G401.6 (cell line): ENCODE data around the gene ITPR3.

Source experiments
- FAIRE-seq: peaks from 2 replicates; lab custom pipeline; 2012; peaks lifted over from hg19 to GRCh38; lab: Jason Lieb, UNC

The ITPR3 gene

DNA sequence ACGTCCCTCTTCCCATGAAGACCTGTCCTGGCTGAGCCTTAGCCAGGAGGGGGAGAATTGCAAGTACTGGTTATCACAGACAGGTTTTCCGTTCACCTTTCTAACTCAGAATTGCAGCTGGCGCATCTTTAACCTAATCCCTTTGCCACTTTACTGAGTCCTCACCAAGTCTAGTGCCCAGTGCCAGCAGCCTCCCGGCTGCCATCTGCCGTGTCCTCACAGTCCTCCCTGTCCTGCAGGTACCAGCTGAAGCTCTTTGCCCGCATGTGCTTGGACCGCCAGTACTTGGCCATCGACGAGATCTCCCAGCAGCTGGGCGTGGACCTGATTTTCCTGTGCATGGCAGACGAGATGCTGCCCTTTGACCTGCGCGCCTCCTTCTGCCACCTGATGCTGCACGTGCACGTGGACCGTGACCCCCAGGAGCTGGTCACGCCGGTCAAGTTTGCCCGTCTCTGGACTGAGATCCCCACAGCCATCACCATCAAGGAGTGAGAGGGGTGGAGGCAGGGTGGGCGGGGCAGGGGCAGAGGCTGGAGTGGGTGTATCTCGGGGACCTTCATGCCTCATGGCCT is 49.1 kb downstream of the ITPR3 start:
- no peak for FAIRE-seq

DNA sequence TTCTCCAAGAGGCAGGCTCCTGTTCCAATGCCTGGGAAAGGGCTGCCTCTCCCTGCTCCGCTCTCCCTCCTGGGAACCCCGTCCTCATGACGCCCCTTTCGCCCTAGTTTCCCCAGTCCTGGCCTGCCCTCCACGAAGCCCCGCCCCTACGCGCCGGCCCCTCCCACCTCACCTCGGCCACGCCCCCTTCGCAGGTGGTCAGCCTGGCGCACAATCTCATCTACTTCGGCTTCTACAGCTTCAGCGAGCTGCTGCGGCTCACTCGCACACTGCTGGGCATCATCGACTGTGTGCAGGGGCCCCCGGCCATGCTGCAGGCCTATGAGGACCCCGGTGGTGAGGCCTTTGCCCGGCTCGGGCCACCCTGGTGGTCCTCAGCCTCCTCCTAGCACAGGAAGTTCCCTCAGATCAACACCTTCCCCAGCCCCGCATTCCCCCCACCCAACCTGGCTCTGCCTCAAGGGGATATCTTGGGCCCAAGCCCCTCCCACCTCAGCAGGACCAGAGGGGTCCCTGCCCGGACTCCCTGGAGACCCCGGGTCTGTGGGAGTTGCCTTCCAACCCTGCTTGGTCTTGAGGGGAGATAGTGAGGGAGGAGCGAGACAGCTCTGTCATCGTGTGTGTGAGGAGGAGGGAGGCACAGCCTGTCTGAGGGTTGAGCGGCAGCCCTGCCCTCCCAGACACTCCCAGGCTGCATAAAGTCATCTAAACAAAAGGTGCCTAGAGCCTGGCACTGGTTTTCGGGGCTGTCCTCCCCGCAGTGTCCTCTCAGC is 50.0 kb downstream of the ITPR3 start:
- no peak for FAIRE-seq

DNA sequence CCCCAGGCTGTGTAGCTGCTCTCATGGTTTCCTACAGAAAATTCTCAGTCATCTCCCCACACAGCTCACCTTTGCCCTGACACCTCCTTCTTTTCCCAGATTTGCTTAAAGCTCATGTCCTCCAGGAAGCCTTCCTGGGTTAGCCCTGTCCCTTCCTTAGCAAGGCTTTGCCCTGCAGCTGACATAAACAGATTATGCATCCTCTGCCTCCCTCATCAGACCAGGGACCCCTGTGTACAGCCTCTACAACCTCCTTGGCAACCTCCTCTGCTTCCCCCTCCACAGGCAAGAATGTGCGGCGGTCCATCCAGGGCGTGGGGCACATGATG is 50.6 kb downstream of the ITPR3 start:
- no peak for FAIRE-seq

DNA sequence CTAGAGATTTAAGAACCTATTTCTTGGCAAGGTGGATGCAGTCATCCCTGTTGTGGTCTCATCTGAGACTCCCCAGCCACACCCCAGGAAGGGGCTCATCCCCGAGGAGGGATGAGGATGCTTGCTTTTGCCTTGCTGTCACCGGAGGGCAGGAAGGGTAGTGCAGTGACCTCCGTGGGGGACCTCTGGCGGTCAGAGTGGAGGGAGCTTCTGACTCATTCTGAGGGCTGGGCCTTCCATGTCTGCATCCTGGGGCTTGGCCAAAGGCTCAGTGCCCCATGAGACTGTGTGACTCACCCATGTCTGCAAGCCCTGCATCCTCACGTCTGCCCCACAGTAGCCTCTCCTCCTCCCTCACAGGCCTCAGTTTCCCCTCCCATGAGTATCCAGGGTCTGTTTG is 51.7 kb downstream of the ITPR3 start:
- no peak for FAIRE-seq

DNA sequence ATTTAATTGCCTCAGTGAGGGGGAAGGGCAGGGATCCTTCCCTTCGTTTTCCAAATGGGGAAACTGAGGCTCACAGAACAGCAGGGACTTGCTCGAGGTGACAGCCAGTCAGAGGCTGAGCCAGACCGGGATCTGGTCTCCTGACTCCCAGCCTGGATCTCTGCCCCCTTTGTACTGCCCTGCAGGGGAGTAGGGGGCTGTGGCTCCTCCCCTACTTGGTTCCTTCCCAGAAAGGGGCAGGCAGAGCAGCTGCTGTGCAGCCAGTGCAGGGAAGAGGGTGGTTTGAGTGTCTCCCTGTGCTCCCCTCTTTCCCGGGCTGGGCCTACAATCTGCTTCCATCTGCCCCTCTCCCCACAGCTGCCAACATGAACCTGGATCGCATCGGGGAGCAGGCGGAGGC is 52.7 kb downstream of the ITPR3 start:
- no peak for FAIRE-seq

DNA sequence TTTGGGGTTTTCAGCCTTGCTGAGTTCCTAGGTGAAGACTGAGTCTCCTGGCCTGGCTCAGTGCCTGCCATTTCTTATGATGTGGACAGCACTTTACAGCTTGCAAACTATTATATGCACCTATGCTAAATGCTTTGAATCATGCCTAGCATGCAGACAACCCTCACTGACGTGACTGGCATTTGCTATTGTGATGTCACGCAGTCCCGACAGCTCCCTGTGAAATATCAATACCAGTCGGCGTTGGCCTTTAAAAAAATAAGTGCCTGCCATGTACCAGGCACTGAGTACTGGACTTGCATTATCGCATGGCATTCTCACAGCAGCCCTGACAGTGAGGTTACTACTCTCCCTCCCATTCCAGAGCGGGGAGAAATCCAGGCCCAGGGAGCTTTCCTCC is 54.8 kb downstream of the ITPR3 start:
- FAIRE-seq, result no peak

DNA sequence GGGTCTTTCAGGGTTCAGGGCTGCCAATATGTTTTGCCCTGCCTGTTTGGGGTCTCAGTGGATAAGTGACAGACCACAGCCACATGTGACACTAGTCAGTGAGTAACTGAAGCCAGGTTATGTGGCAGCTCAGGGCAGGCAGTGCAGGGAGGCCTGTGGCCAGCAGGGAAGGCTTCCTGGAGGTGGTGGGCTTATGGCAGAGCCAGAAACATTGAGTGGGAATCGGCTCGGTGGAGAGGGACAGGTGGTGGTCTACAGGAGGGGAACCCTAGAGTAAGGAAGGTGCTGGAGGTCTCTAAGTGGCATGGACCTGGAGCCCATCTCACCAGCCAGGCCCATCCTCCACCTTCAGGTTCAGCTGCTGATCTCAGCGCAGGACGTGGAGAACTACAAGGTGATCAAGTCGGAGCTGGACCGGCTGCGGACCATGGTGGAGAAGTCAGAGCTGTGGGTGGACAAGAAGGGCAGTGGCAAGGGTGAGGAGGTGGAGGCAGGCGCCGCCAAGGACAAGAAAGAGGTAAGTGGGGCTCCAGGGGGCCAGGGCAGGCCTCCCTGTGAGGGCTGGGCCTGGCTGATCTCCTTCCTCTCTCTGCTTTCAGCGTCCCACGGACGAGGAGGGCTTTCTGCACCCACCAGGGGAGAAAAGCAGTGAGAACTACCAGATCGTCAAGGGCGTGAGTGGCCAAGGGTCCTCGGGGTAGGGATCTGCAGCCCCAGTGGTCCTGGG is 55.5 kb downstream of the ITPR3 start:
- no peak for FAIRE-seq

DNA sequence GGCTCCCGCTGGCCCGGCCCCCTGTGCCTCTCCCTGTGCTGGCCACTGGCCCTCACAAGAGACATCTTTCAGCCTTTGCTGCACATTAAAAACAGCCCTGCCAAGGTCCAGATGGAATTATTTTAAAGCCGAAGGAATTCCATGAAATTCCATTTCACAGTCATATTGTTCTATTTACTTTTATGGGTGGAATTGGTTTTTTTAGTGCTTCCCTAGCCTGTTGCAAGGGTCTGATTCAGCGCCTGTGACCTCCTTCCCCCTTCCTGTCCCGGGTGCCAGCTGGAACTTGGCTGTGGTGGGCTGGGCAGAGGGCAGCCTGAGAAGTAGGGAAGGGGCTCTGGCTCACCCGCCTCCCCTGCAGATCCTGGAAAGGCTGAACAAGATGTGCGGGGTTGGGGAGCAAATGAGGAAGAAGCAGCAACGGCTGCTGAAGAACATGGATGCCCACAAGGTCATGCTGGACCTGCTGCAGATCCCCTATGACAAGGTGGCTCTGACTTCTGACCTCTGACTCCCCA is 56.1 kb downstream of the ITPR3 start:
- no peak for FAIRE-seq

DNA sequence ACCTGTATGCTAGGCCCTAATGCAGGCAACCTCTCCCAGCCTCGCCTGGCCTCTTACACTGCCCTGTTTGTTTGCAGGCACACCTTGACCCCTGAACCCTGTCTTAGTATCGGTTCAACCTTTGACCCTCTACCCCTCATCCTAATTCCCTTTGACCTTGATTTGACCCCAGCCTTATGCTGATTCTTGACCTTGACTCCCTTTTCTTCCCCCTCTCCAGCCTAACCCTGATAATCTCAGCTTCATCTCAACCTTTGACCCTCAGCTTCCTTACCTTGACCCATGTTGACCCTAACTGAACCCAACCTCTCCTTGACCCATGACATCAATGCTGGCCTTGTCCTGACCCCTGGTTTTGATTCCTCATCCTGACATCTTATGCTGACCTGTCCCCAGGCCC is 56.6 kb downstream of the ITPR3 start:
- FAIRE-seq, result no peak

DNA sequence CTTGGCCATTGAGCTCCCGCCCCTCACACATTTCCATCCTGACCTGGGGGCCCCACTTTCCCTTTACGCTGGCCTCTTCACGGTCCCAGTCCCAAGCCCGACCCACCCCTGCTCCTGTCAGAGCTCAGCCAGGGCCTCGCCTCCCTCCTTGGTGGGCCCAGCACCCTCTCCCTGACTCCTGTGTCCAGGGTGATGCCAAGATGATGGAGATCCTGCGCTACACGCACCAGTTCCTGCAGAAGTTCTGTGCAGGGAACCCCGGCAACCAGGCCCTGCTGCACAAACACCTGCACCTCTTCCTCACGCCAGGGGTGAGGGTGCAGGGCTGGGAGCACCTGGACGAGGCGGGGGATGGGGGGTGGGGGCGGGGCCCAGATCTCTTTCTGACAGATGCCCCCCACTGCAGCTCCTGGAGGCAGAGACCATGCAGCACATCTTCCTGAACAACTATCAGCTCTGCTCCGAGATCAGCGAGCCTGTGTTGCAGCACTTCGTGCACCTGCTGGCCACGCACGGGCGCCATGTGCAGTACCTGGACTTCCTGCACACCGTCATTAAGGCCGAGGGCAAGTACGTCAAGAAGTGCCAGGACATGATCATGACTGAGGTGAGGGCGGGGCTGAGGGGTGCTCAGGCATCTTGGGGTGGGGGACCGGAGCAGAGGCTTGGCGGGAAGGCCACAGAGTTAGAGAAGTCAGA is 57.3 kb downstream of the ITPR3 start:
- no peak for FAIRE-seq

DNA sequence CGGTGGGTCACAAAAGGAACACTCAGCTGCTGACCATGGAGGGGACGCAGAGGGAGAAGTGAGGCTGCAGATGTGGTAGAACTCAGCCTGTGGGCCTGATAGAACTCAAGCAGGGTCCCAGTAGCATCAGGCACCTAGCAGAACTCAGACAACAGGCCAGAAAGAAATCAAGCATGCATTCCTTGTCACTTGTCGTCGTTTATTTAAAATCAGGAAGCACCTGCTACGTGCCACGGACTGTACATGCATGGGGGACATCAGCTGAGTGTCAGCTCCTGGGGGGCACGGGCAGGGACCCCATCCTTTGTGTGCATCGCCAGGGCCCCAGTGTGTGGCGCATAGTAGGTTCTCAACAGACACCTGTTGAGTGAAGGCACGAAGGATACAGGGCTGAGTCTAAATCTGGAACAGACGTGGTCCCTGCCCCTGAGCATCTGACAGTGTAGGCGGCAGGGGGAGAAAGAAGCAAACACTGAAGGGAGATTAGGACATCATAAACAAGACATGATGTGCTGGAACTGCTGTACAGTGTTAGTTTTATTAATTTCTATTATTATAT is 57.9 kb downstream of the ITPR3 start:
- FAIRE-seq, result no peak

DNA sequence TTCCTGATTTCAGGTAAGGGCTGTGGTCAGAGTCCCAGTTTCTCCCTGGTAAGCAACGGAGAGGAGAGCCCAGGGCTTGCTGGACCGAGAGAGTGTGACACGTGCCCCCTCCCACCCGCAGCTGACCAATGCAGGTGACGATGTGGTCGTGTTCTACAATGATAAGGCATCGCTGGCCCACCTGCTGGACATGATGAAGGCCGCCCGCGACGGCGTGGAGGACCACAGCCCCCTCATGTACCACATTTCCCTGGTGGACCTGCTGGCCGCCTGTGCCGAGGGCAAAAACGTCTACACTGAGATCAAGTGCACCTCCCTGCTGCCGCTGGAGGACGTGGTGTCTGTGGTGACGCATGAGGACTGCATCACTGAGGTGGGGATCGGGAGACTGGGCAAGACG is 58.6 kb downstream of the ITPR3 start:
- FAIRE-seq, result no peak

DNA sequence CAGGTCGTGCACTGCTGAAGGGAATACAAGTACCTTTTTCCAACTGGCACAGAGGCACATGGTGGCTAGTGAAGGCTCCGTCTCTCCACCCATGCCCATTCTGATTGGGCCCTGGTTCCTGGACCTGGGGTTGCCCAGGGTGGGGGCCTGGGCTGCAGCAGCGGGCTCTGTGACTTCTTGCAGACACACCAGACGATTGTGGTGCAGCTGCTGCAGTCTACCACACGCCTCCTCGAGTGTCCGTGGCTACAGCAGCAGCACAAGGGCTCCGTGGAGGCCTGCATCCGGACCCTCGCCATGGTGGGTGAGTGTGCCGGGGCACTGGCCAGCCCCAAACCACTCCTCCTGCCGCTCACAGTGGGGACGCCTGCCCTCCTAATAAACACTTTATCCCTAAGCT is 61.2 kb downstream of the ITPR3 start:
- no peak for FAIRE-seq

DNA sequence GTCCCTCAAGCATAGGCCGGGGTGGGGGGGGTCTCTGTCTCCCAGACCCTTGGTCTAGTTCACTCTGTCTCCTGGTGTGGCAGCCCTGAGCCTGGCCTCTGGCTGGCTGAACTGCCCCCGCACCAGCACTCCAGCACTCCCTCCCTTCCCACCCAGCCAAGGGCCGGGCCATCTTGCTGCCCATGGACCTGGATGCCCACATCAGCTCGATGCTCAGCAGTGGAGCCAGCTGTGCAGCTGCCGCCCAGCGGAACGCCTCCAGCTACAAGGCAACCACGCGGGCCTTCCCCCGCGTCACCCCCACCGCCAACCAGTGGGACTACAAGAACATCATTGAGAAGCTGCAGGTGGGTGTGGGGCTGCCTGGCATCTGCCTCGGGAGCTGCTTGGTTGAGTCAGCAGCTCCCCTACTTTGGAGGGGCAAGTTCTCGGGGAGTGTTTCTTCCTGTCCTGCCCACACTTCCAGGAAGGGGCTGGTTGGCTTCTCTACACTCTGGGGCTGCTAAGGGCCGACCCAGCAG is 62.0 kb downstream of the ITPR3 start:
- FAIRE-seq, result no peak

DNA sequence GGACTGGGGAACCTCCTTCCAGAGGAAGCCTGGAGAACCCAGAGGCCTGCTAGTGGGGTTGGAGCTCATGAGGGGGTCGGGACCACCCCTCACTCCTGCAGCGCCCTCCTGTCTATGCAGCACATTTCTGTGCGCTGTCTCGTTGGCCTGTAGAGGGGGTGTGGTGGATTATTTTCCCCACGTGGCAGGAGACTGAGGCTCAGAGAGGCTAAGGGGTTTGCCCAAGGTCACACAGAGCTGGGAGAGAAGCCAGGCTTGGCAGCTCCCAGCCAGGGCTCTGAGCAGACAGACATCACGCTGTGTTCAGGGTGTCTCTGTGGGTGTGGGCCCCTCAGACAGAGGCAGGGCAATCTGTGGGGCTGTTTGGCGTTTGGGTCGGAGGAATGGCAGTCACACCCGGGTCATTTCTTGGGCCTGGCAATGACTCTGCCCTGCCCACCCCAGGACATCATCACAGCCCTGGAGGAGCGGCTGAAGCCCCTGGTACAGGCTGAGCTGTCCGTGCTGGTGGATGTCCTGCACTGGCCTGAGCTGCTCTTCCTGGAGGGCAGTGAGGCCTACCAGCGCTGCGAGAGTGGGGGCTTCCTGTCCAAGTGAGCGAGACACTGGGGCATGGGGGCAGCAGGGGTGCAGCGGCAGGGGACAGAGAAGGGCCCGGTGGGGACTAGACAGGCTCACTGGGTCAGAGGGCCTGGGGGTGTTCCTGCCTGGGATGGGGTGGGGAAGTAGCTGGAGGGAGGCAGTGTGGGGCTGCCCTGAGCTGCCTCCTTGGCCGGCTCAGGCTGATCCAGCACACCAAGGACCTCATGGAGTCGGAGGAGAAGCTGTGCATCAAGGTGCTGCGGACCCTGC is 62.7 kb downstream of the ITPR3 start:
- FAIRE-seq, result no peak

DNA sequence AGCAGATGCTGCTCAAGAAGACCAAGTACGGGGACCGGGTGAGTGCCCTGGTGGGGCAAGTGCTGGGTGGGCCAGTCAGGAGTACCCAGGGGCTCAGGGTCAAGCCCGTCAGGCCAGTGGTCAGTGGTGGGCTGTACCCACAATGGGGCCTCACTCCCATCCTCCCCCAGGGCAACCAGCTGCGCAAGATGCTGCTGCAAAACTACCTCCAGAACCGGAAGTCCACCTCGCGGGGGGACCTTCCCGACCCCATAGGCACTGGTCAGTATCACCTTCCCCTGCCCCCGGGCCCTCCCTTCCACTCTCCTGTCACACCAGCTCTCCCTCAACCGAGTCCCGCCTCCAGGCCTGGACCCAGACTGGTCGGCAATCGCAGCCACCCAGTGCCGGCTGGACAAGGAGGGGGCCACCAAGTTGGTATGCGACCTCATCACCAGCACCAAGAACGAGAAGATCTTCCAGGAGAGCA is 63.3 kb downstream of the ITPR3 start:
- FAIRE-seq, result no peak

DNA sequence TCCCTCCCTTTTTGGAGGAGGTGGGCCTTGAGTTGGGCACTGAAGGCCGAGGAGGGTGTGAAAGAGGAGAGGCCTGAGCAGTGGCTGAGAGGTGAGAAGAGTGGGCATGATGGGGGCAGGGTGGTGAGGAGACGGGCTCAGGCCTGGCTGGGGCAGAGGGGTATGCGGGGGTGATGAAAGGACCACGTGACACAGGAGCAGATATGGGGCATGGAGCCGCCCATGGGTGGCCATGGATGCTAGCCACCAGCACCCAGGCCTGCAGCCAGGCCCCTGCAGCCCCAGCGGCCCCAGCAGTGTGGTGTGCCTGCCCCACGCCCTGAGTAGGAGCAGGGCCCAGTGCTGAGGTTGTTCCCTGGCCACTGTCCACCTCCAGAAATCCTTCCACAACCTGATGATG is 63.9 kb downstream of the ITPR3 start:
- no peak for FAIRE-seq

DNA sequence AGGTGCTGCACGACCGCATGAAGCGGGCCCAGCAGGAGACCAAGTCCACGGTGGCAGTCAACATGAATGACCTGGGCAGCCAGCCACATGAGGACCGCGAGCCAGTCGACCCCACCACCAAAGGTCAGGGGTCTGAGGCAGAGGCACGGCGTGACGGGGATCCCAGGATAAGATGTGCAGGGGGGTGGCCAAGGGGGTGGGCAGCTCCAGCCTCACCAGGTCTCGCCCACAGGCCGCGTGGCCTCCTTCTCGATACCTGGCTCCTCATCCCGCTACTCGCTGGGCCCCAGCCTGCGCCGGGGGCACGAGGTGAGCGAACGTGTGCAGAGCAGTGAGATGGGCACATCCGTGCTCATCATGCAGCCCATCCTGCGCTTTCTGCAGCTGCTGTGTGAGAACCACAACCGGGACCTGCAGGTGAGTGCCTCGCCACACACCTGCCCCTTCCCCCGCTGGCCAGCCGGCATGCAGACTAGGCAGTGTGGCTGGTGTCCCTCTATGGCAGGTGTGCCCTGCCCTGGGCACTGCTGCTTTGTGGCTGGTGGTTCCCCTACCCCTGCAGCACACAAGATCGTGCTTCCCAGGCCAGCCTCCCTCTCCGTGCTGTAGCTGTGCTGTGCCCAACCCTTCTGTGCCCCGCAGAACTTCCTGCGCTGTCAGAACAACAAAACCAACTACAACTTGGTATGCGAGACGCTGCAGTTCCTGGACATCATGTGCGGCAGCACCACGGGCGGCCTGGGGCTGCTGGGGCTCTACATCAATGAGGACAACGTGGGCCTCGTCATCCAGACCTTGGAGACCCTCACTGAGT is 64.5 kb downstream of the ITPR3 start:
- no peak for FAIRE-seq

DNA sequence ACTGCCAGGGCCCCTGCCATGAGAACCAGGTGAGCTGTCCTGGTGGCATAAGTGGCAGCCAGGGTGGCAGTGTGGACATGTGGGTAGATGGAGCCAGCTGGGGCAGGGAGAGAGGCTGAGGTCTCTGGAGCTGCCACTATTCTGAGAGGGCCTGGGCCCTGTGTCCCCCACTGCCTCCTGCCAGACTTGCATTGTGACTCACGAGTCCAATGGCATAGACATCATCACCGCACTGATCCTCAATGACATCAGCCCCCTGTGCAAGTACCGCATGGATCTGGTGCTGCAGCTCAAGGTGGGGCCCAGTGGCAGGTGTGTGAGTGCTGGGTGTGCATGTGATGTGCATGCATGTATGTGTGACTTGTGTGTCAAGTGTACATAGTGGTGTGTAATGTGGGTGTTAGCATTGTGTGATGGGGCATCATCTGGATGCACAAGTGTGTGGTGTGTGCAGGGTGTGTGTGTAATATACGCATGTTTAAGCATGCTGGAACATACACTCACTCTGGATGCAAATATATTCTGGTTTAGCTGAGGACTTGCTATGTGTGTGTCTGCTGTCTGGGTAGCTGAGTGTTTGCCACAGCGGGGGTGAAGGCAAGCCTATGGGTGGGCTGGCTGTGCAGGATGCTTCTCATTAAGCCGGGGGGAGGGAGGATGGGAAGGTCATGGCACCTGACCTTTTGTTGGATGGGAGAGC is 65.3 kb downstream of the ITPR3 start:
- FAIRE-seq, result no peak
